Ureter (tissue), 1 donor: ENCODE data around the gene ZNF691. TPM values are rescaled to one million over a fixed set of nuclear protein-coding genes. Genes with fewer than 3 reads are reported as not detected.
"Not testable (repeated sequence)": the region's sequence is repeated elsewhere in the genome, so short reads cannot be mapped to it uniquely, and the experiment has no call there.

Experiments
- DNase-seq: peaks from one replicate; pipeline ENCODE4 v3.0.0-alpha.2; 2020; ENCODE audit warnings: low spot score
- total RNA-seq: library from RNA; stranded (reverse); gene quantifications from one replicate; pipeline ENCODE4 v1.2.4, GENCODE V29; 2023
- donor health status: DM: yes; HTN: yes; CAD: no.

ZNF691 gene
- total RNA-seq, 1 donor from 2014 or later, result 8.6 TPM

DNA sequence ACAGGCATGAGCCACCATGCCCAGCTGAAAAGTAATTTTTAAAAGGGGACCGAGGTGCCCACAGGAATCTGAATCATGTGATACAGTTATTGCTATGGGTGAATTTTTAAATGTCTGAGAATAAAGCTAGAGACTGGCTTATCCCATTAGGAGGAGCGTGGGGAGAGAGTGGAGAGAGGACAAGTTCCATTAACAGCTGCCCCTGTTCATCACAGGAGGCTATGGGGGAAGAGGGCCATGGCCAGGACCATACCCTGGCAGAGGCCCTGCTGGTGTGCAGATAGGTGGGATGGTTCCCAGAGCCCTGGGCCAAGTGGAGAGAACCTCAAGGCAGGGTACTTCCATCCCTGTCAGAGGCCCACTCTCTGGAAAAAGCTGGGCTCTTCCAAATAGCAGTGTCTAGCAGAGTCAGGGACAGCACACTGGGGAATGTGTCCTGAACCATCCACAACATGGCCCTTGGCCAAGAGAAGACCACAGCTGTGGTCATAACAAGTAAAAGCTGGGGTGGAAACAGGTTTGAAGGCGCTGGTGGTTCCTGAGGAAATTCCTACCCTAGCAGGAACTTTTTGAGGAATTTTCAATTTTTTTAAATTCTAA is 13.7 kb upstream of the ZNF691 start:
- DNase-seq, result no peak

DNA sequence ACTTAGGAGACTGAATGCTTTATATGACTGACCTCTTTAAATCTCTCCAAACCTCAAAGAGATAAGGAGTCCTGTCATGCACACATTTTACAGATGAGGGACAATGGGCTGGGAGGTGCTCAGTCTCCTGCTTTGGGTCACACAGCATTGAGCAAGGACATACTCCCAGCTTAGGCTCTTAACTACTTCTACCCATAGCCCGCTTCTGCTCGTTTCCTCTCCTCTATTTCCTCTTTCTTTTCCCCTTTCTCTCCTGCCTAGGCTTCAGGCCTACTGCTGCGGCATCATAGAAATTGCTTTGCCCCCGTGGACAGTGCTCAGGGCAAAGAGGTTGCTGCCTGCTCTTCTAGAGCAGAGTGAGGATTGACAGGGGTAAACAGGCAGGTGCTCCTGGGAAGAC is 12.4 kb upstream of the ZNF691 start:
- DNase-seq, result no peak

DNA sequence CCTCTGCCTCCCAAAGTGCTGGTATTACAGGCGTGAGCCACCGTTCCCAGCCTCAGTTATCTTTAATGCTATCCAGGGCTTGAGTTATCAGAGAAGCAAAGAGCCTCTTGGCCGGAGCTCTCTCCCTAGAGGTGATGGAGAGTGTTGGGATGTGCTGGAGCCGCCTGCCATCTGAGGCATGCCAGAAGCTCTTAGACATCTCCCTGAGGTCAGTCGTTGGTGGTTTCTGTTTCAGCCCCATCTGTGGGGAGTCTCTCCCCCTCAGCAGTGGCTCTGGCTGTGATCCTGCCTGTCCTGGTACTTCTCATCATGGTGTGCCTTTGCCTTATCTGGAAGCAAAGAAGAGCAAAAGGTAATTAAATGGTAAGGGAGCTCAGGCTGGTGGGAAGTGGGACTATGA is 11.6 kb upstream of the ZNF691 start:
- no peak for DNase-seq

DNA sequence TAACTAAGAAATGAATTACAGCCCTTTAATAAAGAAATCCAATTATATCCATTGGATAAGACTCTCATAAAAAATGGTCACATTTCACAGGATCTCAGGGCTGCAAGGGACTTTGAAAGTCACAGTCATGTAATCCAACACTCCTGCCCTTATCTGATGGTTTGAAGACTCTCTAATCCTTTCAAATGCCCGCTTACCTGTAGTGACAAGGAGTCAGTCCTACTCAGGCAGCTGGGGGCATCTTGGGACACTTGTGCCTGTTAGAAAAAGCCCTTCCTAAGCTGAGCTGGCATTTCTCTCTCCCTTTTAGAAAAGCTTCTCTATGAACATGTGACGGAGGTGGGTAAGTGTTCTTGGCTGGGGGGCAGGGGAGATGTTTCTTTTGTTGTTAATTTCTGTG is 11.0 kb upstream of the ZNF691 start:
- DNase-seq, result no peak

DNA sequence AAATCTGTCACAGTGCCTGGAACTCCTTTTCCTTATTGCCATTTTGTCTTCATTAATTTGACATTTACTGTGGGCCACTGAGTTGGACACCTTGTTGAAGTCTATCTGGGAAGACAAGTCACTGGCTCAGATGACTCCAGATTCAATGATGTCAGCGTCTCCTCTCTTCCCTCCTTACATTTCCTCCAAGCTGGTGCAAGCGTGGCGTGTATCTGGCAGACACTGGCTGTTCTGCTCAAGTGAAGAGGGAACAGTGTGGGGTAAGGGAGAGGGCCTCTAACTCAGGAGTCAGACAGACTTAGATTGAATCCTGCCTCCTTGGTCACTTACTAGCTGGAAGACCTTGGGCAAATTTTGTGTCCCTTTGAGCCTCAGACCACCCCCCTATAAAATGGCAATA is 8.7 kb upstream of the ZNF691 start:
- DNase-seq, result no peak

DNA sequence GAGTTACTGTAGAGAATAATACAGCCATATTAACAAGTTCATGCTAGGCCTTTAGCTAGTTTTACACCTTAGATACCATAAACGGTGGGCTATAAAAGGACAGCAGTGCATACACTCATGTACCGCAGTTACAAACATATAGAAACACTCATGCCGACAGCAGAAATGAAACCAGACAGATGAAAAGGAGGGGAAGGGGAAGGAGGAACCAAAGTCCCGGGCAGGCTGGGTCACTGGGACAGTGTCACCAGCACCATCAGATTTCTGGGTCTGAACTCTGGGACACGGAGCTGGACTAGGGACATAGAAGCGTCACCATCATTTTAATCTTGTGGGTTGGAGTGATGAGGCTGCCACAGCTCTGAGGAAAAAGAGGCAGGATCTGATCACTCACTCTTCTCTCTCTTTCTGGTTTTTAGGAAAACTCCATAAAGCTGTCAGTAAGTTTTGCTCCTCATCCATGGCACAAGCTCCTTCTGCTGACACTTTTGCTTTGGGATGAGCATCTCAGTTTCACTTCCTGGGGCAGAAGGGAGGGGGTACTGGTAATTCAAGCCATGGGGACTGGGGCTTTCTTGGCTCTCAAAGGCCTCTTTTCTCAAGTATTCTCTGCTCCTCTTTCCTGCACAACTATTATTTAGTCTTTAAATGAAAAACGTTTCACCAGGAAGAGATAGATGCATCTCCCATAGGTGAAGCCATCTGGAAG is 7.8 kb upstream of the ZNF691 start:
- DNase-seq, result no peak

DNA sequence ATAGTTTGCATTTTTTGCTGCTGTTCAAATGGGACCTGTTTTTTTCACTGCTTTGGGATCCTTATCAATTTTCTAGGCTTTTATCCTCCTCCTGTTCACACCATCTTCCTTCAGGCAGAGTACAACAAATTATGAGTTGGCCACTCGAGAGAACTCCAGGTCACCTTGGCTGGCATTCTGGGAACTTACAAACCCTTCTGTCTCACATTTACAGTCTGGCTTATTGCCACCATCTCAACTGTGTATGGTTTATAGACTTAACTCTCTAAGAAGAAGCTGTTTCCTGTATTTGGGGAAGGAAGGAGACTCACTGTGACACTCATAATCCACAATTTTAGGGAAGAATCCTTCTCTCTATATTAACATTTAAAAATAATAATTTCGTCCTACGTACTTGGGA is 5.4 kb upstream of the ZNF691 start:
- DNase-seq, result no peak

DNA sequence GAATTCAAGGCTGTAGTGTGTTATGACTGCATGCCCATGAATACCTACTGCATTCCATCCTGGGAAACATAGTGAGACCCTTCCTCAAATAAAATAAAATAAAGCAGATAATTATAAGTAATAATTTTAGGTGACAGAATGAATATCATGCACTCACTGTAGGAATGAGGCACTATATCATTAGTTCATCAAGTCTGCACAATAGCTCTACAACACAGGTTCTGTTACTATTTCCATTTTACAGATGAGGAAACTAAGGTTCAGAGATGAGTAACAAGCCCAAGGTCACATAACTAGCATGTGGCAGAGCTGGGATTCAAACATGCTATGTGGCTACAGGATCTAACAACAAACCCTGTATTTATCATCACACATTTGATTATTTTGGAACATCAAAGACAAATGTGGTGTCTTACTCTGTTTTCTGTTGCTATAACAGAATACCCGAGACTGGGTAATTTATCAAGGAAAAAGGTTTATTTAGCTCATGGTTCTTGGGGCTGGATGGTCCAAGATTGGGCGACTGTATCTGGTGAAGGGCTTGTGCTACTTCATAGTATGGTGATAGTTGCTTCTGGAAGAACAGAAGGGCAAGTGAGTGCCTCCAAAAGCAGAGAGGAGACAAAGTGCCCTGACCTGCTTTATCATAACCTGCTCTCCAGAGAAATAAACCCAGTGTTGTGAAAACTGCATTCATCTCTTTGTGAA is 4.8 kb upstream of the ZNF691 start:
- DNase-seq, result no peak

DNA sequence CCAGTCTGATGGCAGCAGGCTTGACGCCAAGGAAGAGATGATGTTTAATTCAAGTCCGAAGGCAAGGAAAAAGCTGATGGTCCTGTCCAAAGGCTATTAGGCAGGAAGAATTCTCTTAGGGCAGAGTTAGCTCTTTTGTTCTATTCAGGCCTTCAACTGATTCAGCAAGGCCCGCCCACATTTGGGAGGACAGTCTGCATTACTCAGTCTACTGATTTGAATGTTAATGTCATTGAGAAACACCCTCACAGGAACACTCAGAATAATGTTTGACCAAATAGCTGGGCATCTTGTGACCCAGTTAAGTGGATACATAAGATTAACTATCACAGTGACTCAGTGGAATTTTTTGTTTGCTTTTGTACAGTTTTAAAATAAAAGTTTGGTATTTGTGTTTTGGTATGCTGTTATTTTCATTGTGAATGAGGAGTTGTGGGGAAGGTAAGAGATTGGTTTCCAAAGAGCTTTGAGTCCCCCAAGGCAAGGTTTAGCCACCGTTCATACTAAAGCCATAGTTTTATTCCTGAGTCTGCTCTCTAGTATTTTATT is 1.7 kb upstream of the ZNF691 start:
- no peak for DNase-seq

DNA sequence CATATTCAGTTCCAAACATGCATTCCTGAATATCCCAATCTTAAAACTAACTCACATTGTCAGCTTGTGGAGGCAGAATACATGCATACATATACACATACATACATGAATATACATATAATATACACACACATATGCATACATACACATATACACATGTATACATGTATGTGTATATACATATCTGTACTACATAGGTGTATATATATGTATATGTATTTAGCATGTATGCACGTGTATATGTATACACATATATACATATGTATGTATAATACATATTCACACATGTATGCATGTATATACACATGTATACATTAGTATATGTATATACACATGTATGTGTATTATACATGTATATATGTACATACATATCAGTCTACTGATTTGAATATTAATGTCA is 1.2 kb upstream of the ZNF691 start:
- no peak for DNase-seq

DNA sequence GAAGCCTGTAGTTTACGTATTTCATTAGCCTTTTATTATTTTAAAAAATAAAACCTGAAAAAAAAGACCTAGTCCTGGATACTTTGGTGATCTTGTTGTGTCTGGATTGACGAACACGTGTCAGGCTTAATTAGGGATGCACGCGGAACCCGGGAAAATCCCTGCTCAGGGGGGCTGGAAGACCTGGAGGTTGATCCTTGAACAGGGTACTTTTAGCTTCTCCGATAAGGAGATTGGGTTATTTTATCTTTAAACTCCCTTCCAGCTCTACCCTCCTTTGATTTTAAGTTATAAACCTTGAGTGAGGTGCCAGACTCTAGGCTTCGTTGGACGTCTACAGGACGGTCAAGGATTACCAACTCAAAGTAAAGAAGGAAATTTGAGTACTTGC is 552 bp upstream of the ZNF691 start:
- DNase-seq, result no peak

DNA sequence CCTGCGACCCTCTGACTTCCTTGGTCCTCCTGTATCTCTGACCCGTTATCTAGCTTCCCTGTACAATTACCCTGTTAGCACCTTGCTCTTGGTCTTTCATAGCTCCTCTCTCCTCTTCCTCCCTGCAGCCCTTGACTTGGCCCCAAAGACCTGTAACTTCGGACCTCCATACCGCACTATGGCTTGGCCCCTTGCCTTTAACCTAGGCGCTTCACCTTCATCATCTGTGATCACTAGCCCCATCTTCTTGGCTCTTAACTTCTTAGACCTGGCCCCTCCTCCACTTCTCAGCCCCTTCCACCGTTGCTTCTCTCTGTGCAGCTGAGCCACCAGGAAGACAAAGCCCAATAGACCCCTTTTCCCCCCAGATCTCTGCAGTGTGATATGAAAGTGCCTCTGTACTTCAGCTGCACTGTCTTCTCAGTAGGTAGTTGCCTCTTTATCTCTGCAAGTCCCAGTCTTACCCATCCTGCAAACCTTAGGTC is 740 bp downstream of the ZNF691 start:
- no peak for DNase-seq

DNA sequence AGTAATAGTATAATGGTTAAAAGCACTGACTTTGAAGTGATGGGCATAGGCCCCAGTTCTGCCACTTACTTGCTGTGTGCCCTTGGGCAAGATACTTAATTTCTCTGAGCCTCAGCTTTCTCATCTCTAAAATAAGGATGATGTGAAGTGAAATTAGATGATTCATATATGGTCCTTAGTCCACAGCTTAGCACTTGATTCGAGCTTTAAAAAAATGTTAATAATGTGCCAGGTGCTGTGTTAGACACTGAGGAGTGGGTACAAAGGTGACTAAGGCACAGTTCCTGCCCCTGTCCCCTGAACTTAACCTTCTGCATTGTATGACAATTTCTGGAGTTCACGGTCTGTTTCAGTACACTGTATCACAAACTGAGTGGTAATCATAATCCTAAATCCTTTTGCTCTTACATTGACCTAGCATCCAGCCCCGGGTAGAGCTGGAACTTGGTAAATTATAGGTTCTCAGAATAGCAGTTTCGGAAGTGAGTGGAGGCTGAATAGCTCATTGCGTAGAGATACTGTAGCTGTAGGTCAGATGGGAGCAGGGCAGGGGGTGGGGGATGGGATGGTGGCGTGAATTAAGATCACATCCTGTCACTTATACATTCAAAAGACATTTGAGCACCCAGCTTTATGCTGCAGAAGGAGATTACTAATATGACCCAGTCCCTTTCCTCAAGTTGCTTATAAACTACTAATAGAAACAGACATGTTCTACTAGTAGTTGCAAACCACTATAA is 1.5 kb downstream of the ZNF691 start:
- DNase-seq, result no peak

DNA sequence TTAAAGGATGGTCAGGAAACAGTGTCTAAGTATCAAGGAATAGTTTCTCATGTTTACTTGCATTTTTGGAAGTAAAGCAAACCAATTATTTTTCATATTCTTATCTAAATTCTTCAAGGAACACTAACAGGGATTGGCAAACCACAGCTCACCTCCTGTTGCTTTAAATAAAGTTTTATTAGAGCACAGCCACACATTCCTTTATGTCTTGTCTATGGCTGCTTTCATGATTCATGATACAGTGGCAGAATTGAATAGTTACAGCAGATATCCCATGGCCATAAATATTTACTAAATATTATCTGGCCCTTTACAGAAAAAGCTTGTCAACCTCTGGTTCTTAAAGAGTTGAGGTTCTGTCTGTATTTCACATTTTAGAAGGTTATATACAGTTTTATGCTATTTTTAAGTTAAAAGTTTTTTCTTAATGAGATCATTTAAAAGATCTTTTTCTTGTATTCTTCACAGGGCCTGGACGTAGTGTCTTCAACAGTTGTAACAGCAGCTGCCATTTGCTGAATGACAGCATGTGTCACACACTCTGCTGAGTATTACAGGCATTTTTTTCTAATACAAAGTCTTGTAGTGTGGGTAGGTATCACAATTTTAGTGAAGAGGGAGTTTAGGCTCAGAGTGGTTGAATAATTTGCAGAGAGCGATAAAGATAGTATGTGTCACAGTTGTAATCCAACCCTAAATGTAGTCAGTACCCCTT is 2.6 kb downstream of the ZNF691 start:
- no peak for DNase-seq

DNA sequence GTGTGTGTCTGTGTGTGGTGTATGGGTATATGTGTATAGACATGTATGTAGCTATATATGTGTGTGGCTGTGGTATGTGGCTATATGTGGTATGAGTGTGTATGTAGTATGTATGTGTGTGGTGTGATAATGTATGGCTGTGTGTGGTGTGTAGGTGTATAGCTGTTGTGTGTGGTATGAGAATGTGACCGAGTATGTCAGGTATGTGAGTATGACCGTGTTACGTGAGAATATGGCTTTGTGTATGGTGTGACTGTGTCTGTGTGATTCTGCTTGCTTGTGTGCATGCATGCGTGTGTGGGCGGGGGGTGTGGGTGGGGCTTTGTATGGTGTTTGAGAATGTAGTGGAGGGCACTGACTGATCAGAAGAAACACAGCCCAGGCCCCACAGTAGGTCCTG is 3.5 kb downstream of the ZNF691 start:
- no peak for DNase-seq

DNA sequence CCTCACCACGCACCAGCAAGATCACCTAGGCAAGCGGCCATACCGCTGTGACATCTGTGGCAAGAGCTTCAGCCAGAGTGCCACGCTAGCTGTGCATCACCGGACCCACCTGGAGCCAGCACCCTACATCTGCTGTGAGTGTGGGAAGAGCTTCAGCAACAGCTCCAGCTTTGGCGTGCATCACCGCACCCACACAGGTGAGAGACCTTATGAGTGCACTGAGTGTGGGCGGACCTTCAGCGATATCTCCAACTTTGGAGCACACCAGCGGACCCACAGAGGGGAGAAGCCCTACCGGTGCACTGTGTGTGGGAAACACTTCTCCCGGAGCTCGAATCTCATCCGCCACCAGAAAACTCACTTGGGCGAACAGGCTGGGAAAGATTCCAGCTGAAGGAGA is 5.0 kb downstream of the ZNF691 start:
- DNase-seq, result no peak

DNA sequence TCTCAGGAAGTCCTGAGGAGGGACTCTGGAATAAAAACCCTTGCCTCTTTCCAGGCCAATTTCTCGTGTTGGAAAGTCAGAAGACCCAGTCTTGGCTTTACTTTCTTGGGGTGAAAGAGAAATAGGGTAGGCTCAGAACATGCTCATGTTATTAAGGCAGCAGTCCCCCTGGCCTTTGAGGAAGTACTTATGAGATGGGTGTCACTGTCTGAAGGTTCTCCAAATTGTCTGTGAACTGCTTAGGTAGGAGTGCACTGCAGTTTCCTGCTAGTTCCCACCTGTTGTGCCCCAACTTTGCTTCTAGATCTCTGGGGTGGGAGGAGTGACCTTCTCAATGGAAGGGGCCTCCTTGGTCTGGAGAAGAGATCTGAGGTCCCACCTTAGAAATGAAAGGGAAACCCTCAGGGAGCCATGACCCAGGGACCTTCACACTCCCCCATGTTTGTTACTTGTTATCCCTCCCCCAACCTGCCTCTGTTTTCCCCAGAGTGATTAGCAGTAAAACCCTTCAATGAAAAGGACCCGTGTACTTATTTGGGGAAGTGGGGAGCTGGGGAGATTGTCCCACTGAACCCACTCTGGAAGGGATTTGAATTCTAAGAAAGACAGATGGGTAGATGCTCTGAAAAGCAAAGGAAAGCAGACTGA is 5.7 kb downstream of the ZNF691 start:
- DNase-seq, result no peak

DNA sequence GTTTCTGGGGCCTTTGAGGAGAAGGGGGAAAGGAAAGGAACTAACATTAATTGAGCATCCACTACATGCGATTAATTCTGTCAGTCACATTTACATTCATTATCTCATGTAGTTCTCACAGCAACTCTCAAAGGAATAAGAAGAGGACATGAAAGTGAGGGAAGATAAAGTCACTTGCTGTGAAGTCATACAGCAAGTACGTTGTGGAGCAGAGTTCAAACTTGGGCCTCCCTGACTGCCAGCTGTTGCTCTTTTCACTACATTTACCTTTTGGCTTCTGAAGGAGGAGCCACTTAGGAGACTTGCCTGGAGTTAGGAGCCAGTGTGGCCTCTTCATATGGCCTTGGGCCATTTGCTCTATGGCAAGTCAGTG is 6.2 kb downstream of the ZNF691 start:
- no peak for DNase-seq

DNA sequence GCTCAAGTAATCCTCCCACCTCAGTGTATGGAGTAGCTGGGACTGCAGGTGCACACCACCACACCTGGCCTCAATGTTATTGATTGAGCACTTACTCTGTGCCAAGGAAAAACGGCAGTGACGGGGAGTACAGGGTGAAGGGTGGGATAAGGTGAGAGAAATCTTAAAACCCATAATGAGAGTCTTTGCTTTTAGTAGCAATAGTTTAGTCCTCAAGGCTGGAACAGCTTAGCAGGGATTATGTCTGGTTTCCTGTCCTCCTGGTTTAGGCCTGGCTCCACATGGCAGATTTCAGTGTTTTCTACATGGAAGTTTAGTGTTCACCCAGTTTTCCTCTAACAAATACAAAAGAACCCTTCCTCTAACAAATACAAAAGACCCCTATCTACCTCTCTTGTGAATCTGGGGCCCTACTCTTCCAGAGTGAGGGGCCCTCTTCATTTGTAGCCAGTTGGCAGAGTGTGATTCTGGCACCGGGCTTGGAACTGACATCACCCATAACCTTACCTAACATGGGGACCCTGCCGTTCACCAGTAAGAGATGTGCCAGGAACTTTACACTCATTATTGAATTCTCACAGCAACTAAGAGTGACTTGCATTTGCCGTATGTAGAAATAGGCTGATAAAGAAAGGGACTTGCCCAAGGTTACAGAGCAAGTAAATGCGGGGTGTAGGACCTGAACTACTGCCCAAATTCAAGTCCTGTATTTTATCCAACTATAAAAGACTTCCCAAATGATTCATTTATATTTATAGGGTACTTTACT is 6.9 kb downstream of the ZNF691 start:
- DNase-seq, result no peak

DNA sequence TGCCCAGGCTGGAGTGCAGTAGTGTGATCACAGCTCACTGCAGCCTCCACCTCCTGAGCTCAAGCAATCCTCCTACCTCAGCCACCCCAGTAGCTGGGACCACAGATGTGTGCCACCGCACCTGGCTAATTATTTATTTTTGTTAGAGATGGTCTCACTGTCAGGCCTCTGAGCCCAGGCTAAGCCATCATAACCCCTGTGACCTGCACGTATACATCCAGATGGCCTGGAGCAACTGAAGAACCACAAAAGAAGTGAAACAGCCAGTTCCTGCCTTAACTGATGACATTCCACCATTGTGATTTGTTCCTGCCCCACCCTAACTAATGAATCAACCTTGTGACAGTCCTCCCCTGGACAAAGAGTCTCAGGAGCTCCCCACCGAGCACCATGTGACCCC is 10.1 kb downstream of the ZNF691 start:
- DNase-seq, result not testable (repeated sequence)
